ENCODE measurements around the gene RBM33. TPM values are rescaled to one million over a fixed set of nuclear protein-coding genes. Genes with fewer than 3 reads are reported as not detected.

RBM33 gene
- total RNA-seq, 1 donor from 2014 or later = 79.4 TPM

DNA sequence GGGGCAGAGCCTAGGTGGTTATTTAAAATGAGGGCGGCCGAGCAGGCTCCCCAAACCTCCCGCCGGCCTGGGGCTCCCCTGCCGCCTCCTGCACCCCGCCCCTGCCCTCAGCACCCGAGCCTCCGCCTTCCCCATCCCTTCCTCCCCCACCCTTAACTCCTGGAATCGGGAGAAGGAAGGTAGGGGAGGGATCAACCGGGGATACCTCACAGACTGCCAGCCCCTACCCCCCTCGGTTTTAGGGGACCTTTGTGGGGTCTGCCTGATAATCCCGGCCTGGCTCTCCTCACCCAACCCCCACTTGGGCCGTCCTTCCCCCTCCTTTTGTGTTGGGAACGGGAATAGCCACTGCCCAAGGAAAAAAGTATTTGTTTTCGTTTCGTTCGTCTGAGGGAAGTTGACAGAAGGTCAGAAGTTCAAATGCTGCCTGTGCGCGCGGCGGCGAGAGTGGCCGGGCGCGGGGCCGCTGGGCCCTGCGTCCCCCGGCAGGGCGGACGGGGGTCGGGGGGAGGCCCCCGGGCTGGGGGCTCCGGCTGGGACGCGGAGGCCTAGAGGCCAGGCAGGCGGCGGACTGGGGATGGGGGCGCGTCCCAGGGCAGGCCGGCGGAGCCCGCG, 165.0 kb downstream of the RBM33 start:
- Mint-ChIP-seq H3K27me3 (peaks cover 34% of the 10 kb centered on the region), H3K4me3 (ENCODE audit: low read depth) (peak overlapping the region; percentile 78), H3K27ac (peak overlapping the region; percentile 94), H3K4me1 (ENCODE audit: low read depth) (peaks cover 47% of the 10 kb centered on the region), H3K9me3 (ENCODE audit: low read depth) (no peaks in the 10 kb centered on the region), H3K36me3 (ENCODE audit: insufficient read depth) (no peaks in the 10 kb centered on the region)
- TF ChIP-seq, protein P1, sequence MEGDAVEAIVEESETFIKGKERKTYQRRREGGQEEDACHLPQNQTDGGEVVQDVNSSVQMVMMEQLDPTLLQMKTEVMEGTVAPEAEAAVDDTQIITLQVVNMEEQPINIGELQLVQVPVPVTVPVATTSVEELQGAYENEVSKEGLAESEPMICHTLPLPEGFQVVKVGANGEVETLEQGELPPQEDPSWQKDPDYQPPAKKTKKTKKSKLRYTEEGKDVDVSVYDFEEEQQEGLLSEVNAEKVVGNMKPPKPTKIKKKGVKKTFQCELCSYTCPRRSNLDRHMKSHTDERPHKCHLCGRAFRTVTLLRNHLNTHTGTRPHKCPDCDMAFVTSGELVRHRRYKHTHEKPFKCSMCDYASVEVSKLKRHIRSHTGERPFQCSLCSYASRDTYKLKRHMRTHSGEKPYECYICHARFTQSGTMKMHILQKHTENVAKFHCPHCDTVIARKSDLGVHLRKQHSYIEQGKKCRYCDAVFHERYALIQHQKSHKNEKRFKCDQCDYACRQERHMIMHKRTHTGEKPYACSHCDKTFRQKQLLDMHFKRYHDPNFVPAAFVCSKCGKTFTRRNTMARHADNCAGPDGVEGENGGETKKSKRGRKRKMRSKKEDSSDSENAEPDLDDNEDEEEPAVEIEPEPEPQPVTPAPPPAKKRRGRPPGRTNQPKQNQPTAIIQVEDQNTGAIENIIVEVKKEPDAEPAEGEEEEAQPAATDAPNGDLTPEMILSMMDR (IDR thresholded peaks at IDR 0.05; ENCODE audit: unreplicated experiment) = no peak
- DNase-seq (ENCODE audit: low spot score, unreplicated experiment) = no peak

DNA sequence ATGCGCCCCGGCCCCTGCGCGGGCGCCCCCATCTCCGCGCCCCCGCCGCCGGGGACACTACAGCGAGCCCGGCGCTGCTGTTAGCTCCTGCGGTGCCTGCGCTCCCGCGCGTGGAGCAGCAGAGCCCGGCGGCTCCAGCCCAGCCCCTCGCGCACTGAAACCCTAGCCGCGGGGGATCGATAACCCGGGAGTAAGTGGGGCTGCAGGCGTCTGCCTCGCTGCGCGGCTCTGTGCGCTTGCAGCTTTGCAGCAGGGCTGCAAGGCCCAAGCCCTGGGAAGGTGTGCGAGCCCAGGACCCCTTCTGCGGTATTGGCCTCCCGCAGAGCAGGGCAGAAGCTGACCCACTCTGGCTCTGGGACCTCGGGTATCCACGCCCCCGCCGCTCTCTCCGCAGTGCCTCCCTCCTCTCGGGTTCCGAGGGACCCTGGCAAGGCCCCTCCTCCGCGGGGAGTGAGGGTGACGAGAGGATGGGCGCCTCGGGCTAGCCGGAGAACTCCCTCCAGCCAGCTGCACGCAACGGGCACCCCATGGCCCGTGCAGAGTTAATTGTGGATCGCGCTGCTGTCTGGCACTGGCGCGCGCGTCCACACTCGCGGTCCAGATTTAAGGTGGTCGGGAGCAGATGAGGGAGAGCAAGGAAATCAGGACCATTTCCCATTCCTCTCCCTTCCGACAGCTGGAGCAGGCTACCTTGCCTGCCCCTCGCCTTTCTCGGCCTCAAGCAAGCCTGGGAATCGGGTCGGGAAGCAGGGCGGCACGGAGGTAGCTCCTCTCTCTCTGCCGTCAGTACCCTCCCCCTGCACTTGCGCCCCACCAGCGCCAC, 165.7 kb downstream of the RBM33 start:
- Mint-ChIP-seq H3K36me3 (ENCODE audit: insufficient read depth) (no peaks in the 10 kb centered on the region), H3K9me3 (ENCODE audit: low read depth) (no peaks in the 10 kb centered on the region), H3K4me1 (ENCODE audit: low read depth) (peaks cover 47% of the 10 kb centered on the region), H3K27ac (peak overlapping the region; percentile 41), H3K27me3 (peaks cover 34% of the 10 kb centered on the region), H3K4me3 (ENCODE audit: low read depth) (peak overlapping the region; percentile 93)
- peak; percentile 49 for DNase-seq (ENCODE audit: low spot score, unreplicated experiment)
- TF ChIP-seq, protein P1 (IDR thresholded peaks at IDR 0.05; ENCODE audit: unreplicated experiment) = no peak

DNA sequence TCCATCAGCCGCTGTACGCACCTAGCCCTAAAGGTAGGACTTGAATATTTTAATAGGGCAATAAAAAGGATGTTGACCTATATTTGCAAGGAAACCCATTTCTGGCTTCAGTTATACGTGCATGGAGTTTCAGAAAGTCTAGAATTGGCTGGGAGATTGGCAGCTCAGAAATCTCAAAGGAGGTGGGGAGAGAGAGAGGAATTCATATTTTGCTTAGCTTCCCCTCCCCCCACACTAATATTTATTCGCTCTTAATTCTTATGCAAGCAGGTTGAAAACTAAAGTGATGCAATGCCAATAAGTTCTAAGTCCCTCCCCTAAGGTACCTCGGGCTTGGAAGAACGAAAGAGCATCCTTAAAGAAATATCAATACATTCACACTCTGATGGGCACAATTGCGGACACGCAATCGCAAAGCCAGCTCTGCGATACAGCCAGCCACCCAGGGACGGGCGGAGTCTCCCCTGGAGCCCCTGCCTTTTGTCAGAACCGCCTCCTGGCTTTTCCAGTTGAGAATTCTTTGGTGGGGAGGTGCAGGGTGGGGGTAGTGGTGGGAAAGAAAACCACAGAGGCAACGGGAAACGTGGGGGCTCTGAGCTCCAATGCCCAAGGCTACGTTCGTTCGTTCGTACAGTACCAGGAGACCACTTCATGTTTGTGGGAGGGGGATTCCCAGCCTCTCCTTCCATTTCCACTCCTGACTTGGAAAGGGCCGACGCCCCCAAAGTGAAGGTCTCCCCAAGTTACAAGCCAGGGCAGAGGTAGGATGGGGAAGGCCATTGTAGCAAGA, 166.5 kb downstream of the RBM33 start:
- no peaks in the 10 kb centered on the region for H3K9me3 Mint-ChIP-seq (ENCODE audit: low read depth)
- DNase-seq (ENCODE audit: low spot score, unreplicated experiment) = no peak
- H3K27me3 Mint-ChIP-seq = peaks cover 39% of the 10 kb centered on the region

DNA sequence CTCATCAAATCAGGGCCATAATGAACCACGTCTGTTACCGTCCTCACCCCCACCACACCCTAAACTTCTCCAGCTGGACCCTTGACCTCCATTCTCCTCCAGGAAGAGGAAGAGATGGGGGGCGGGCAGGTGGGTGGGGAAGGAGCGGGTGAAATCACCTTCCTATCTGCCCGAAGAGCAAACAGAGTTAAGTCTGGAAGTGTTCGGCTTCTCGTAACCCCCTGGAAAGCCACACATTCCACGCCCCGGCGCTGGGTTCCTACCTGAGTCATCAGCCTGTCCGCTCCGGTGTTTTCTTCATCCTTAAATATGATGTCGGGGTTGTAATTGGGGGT, 167.1 kb downstream of the RBM33 start:
- Mint-ChIP-seq H3K9me3 (ENCODE audit: low read depth) (no peaks in the 10 kb centered on the region), H3K27ac (peak overlapping the region; percentile 91), H3K4me3 (ENCODE audit: low read depth) (peak overlapping the region; percentile 93), H3K36me3 (ENCODE audit: insufficient read depth) (no peaks in the 10 kb centered on the region), H3K4me1 (ENCODE audit: low read depth) (peaks cover 50% of the 10 kb centered on the region), H3K27me3 (peaks cover 42% of the 10 kb centered on the region)
- TF ChIP-seq, protein P1 (IDR thresholded peaks at IDR 0.05; ENCODE audit: unreplicated experiment) = no peak
- DNase-seq (ENCODE audit: low spot score, unreplicated experiment) = no peak

More for the DNA sequence above, 166.5 kb downstream of the RBM33 start:
- H3K4me3 Mint-ChIP-seq (ENCODE audit: low read depth) = peak overlapping the region; percentile 93
- no peaks in the 10 kb centered on the region for H3K36me3 Mint-ChIP-seq (ENCODE audit: insufficient read depth)
- peak overlapping the region; percentile 91 for H3K27ac Mint-ChIP-seq
- TF ChIP-seq, protein P1 (IDR thresholded peaks at IDR 0.05; ENCODE audit: unreplicated experiment) = no peak
- H3K4me1 Mint-ChIP-seq (ENCODE audit: low read depth) = peaks cover 50% of the 10 kb centered on the region
